GM12891 (cell line): Measurements from ENCODE around the gene ACER3.

Experiments used
- POLR2A ChIP-seq: IDR thresholded peaks from 2 replicates; pipeline ENCODE4 v1.6.1; 2011; ENCODE audit warnings: low read depth, low read length, control low read depth
- POLR2AphosphoS5 ChIP-seq: IDR thresholded peaks from 2 replicates; pipeline ENCODE4 v1.6.1; 2011; ENCODE audit warnings: low read depth, low read length, control low read depth

GRCh38 chr11:76947190-76947589 lies 86.5 kb downstream of the ACER3 start:
- TF ChIP-seq POLR2A: no peak
- no peak for TF ChIP-seq POLR2AphosphoS5
